Natural killer cell (primary cell): ENCODE data around the gene PES1. TPM values are rescaled to one million over a fixed set of nuclear protein-coding genes. Genes with fewer than 3 reads are reported as not detected.

Experiments used
- ATAC-seq, 3 donors: fragments of 150-1000 bp in 2 of 3; fragments of 200-7000 bp in 1 of 3; cut with Tn5 transposase; 1 replicate in 1 of 3; 2 replicates in 2 of 3; pipeline ENCODE4 v1.10.0; 2021; ENCODE audit warnings: mild to moderate bottlenecking in 2 of 3, moderate library complexity in 2 of 3
- DNase-seq, 2 donors: peaks; one replicate each; pipeline versions ENCODE4 v3.0.0 to v3.0.0-alpha.2; 2013 to 2021; ENCODE audit warnings: mixed read lengths in 1 of 2
- H3K27ac ChIP-seq: one replicate; pipeline ENCODE4 v1.5.1; 2013; ENCODE audit warnings: mild to moderate bottlenecking, low read length
- H3K27me3 ChIP-seq: one replicate; pipeline ENCODE4 v1.6.1; 2013; ENCODE audit warnings: low read length; ENCODE audit not compliant: control insufficient read depth, insufficient read depth
- H3K36me3 ChIP-seq: one replicate; pipeline ENCODE4 v1.6.1; 2013; ENCODE audit warnings: low read length; ENCODE audit not compliant: control insufficient read depth, insufficient read depth
- H3K4me1 ChIP-seq: one replicate; pipeline ENCODE4 v1.6.1; 2013; ENCODE audit warnings: low read length; ENCODE audit not compliant: control insufficient read depth, insufficient read depth
- H3K4me3 ChIP-seq: one replicate; pipeline ENCODE4 v1.5.1; 2013; ENCODE audit warnings: low read length
- H3K9me3 ChIP-seq: one replicate; pipeline ENCODE4 v1.6.1; 2013; ENCODE audit warnings: low read length; ENCODE audit not compliant: control insufficient read depth, insufficient read depth
- H3K27ac Mint-ChIP-seq, 2 donors: one replicate each; pipeline ENCODE4 v1.8.0; 2022; ENCODE audit warnings: mild to moderate bottlenecking in 2 of 2, mixed read lengths in 2 of 2, moderate library complexity in 1 of 2
- H3K27me3 Mint-ChIP-seq, 2 donors: one replicate each; pipeline ENCODE4 v1.8.0; 2022; ENCODE audit warnings: low read depth in 2 of 2, mixed read lengths in 2 of 2
- H3K36me3 Mint-ChIP-seq: one replicate; pipeline ENCODE4 v1.8.0; 2022; ENCODE audit warnings: mixed read lengths
- H3K4me1 Mint-ChIP-seq, 2 donors: one replicate each; pipeline ENCODE4 v1.8.0; 2022; ENCODE audit warnings: mixed read lengths in 2 of 2
- H3K4me3 Mint-ChIP-seq: one replicate; pipeline ENCODE4 v1.8.0; 2022; ENCODE audit warnings: mild to moderate bottlenecking, moderate library complexity, mixed read lengths
- H3K9me3 Mint-ChIP-seq, 2 donors: one replicate each; pipeline ENCODE4 v1.8.0; 2022; ENCODE audit warnings: mixed read lengths in 2 of 2
- CTCF ChIP-seq: fragments of 200-600 bp; IDR thresholded peaks from one replicate; pipeline ENCODE4 v1.8.0; 2022; ENCODE audit warnings: antibody characterized with exemption
- WGBS: methylation state at CpG from one replicate; pipeline ENCODE4 v1.1.7; 2013; ENCODE audit warnings: missing lambda C conversion rate; ENCODE audit not compliant: insufficient coverage; 5-methylcytosine and 5-hydroxymethylcytosine counted together
- intact Hi-C: fragments of 100-400 bp; cut with micrococcal nuclease; formaldehyde crosslinking; loops from one replicate; pipeline ENCODE4 v1.14.2; 2022
- total RNA-seq, 4 donors: library from RNA; stranded (reverse); fragments of 120-200 nt in 1 of 4; gene quantifications; one replicate each; pipeline versions ENCODE4 v1.2.3 to v1.2.4, GENCODE V29; 2013 to 2022

The PES1 gene
- total RNA-seq, 3 donors from 2014 or later (not counting 1 experiment from before 2014, with no cell fraction given), result 30.9 to 39.7 (median 34.9) TPM

GRCh38 chr22:30637701-30638114 is 46.0 kb upstream of the PES1 start:
- DNase-seq (no peak), ATAC-seq (no peak)
- no peak for TF ChIP-seq CTCF
- peaks cover 7 to 25% of the 10 kb centered on the region in 2 donors for H3K4me1 Mint-ChIP-seq
- Histone ChIP-seq H3K4me1 (peaks cover 33% of the 10 kb centered on the region), H3K27ac (no peak overlapping the region), H3K27me3 (no peaks in the 10 kb centered on the region), H3K9me3 (no peaks in the 10 kb centered on the region), H3K36me3 (no peaks in the 10 kb centered on the region), H3K4me3 (no peak overlapping the region)
- no peaks in the 10 kb centered on the region for H3K36me3 Mint-ChIP-seq
- WGBS, result 100% methylated on average over 1 of the region's 1 CpG
- intact Hi-C loops, result no loop called here
- no peak overlapping the region for H3K27ac Mint-ChIP-seq
- no peaks in the 10 kb centered on the region for H3K27me3 Mint-ChIP-seq
- no peaks in the 10 kb centered on the region for H3K9me3 Mint-ChIP-seq
- peak overlapping the region; percentile 45 for H3K4me3 Mint-ChIP-seq

GRCh38 chr22:30636226-30637077 is 44.7 kb upstream of the PES1 start:
- ATAC-seq (no peak), DNase-seq (peak; percentile 31 to 51)
- intact Hi-C loops, result no loop called here
- Mint-ChIP-seq H3K4me1 (peaks cover 7 to 25% of the 10 kb centered on the region in 2 donors), H3K4me3 (peak overlapping the region; percentile 65), H3K27ac (peak overlapping the region in 1 of 2 donors; percentile 95), H3K9me3 (no peaks in the 10 kb centered on the region), H3K36me3 (no peaks in the 10 kb centered on the region), H3K27me3 (no peaks in the 10 kb centered on the region)
- no peaks in the 10 kb centered on the region for H3K9me3 ChIP-seq
- no peak for TF ChIP-seq CTCF
- H3K27me3 ChIP-seq, result no peaks in the 10 kb centered on the region
- H3K4me1 ChIP-seq, result peaks cover 33% of the 10 kb centered on the region
- peak overlapping the region; percentile 25 for H3K27ac ChIP-seq
- H3K36me3 ChIP-seq, result no peaks in the 10 kb centered on the region
- WGBS, result 70% methylated on average over 45 of the region's 45 CpGs
- H3K4me3 ChIP-seq, result peak overlapping the region; percentile 50

GRCh38 chr22:30635273-30636225 is 43.8 kb upstream of the PES1 start, which contains the start of gene SLC35E4:
Gene SLC35E4 (plus strand): TSS chr22:30635781. CDS start chr22:30636451, 670 bp downstream.
- peak within 1 kb of the TSS; percentile 92 to 95 for H3K27ac Mint-ChIP-seq
- WGBS, result under 1% methylated on average over 75 of the region's 75 CpGs
- Histone ChIP-seq H3K27ac (peak within 1 kb of the TSS; percentile 85), H3K9me3 (no peaks in the 10 kb centered on the region), H3K27me3 (no peaks in the 10 kb centered on the region), H3K4me3 (peak within 1 kb of the TSS; percentile 50), H3K4me1 (peaks cover 33% of the 10 kb centered on the region), H3K36me3 (no peaks in the 10 kb centered on the region)
- DNase-seq, result peak; percentile 91 to 95
- no peak for TF ChIP-seq CTCF
- H3K27me3 Mint-ChIP-seq, result no peaks in the 10 kb centered on the region
- peak within 1 kb of the TSS; percentile 84 for H3K4me3 Mint-ChIP-seq
- H3K36me3 Mint-ChIP-seq, result no peaks in the 10 kb centered on the region
- H3K4me1 Mint-ChIP-seq, result peaks cover 7 to 25% of the 10 kb centered on the region in 2 donors
- H3K9me3 Mint-ChIP-seq, result no peaks in the 10 kb centered on the region
- intact Hi-C loops, result loop anchor here (1.0 to 2.0 kb wide), 2 partner anchors 43 to 449 kb away; no protein-coding TSS in a partner anchor
- peak; percentile 80 to 93 (median 84) for ATAC-seq
